ENCODE data around the gene AFF2. TPM values are rescaled to one million over a fixed set of nuclear protein-coding genes. Genes with fewer than 3 reads are reported as not detected.

The AFF2 gene
- total RNA-seq, 1 donor from 2014 or later: 1.8 TPM

DNA sequence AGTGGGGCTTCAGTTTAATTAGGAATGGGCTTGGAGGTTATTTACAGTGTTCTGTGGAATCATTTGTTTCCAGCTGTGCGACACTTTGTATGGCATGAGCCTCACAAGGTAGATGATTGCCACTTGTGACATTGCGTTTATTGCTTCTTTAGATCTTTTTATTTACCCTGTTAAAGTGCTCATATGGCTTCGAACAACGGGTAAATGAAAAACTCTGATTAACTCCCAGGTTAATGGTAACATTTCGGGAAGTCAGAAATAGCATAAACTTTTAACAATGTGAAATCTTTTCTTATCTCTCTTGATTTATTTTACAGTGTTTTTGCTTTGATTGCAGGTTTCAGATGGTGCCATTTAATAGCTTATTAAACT is 510.4 kb downstream of the AFF2 start:
- Mint-ChIP-seq H3K27me3 (ENCODE audit: insufficient read depth) (no peaks in the 10 kb centered on the region), H3K36me3 (ENCODE audit: low read depth) (no peaks in the 10 kb centered on the region), H3K4me3 (no peak overlapping the region), H3K9me3 (no peaks in the 10 kb centered on the region), H3K27ac (no peak overlapping the region), H3K4me1 (ENCODE audit: low read depth) (no peaks in the 10 kb centered on the region)
- DNase-seq (ENCODE audit: low spot score): no peak
- intact Hi-C loops (cut with micrococcal nuclease): no loop called here

GRCh38 chrX:149013081-149013480 is 512.7 kb downstream of the AFF2 start:
- no peak for DNase-seq (ENCODE audit: low spot score)
- H3K36me3 Mint-ChIP-seq (ENCODE audit: low read depth): no peaks in the 10 kb centered on the region
- no peak overlapping the region for H3K27ac Mint-ChIP-seq
- intact Hi-C loops (cut with micrococcal nuclease): no loop called here
- H3K4me1 Mint-ChIP-seq (ENCODE audit: low read depth): no peaks in the 10 kb centered on the region
- no peaks in the 10 kb centered on the region for H3K9me3 Mint-ChIP-seq
- peaks cover 1% of the 10 kb centered on the region for H3K27me3 Mint-ChIP-seq (ENCODE audit: insufficient read depth)
- no peak overlapping the region for H3K4me3 Mint-ChIP-seq

GRCh38 chrX:149021159-149021558 is 520.7 kb downstream of the AFF2 start:
- Mint-ChIP-seq H3K9me3 (peaks cover 10% of the 10 kb centered on the region), H3K4me3 (no peak overlapping the region), H3K27ac (no peak overlapping the region), H3K4me1 (ENCODE audit: low read depth) (no peaks in the 10 kb centered on the region), H3K27me3 (ENCODE audit: insufficient read depth) (peaks cover 1% of the 10 kb centered on the region), H3K36me3 (ENCODE audit: low read depth) (no peaks in the 10 kb centered on the region)
- intact Hi-C loops (cut with micrococcal nuclease): no loop called here
- DNase-seq (ENCODE audit: low spot score): no peak

DNA sequence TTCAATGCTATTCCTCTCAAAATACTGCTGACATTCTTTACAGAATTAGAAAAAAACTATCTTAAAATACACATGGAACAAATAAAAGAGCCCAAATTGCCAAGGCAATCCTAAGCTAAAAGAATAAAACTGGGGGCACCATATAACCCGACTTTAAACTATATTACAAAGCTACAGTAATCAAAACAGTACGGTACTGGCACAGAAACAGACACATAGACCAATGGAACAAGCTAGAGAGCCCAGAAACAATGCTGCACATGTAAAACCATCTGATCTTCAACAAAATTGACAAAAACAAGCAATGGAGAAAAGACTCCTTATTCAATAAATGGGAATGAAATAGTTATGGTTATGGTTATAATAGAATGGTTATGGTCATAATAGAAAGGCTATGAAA is 522.1 kb downstream of the AFF2 start:
- Mint-ChIP-seq H3K27me3 (ENCODE audit: insufficient read depth) (peaks cover 1% of the 10 kb centered on the region), H3K4me1 (ENCODE audit: low read depth) (no peaks in the 10 kb centered on the region), H3K36me3 (ENCODE audit: low read depth) (no peaks in the 10 kb centered on the region), H3K4me3 (no peak overlapping the region), H3K9me3 (peaks cover 10% of the 10 kb centered on the region), H3K27ac (no peak overlapping the region)
- DNase-seq (ENCODE audit: low spot score): no peak
- intact Hi-C loops (cut with micrococcal nuclease): no loop called here

DNA sequence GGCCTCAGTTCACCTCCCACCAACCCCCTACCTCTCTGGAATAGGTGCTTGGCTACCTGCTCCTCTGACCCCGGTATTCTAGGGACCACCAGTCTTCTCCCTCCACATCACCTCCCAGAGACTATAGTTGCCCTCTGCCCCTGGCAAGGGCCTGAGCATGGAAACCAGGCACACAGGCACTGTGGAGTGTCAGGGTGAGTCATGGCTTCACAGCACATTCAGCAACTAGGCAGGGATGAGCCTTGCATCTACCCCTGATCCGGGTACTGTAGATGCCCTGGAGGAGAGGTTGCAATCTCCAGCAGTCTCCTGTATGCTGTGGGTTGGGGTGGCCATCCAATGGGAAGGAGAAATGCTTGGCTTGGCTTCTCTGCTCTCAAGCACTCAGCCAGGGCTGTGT is 532.0 kb downstream of the AFF2 start:
- Mint-ChIP-seq H3K9me3 (no peaks in the 10 kb centered on the region), H3K4me3 (no peak overlapping the region), H3K36me3 (ENCODE audit: low read depth) (no peaks in the 10 kb centered on the region), H3K27ac (no peak overlapping the region), H3K4me1 (ENCODE audit: low read depth) (no peaks in the 10 kb centered on the region), H3K27me3 (ENCODE audit: insufficient read depth) (no peaks in the 10 kb centered on the region)
- intact Hi-C loops (cut with micrococcal nuclease): no loop called here
- DNase-seq (ENCODE audit: low spot score): no peak

DNA sequence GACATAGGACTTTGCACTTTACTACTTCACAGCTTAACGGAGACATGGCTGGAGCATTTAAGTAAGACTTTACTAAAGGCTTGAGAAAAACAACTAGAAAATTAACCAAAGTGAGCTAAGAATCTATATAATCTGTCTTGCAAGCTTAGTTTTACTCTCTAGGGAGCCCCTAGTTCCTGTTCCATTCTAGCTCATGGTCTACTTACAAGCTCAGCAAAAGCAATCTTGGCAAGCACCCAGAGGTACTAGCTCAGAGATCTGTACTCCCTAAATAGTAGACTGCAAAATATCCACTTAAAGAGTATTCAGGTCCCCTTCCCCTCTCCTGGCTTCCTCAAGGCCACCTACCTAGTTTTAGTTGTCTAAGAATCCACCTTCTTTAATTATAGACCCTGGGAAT is 535.7 kb downstream of the AFF2 start:
- Mint-ChIP-seq H3K4me3 (no peak overlapping the region), H3K27ac (no peak overlapping the region), H3K27me3 (ENCODE audit: insufficient read depth) (no peaks in the 10 kb centered on the region), H3K4me1 (ENCODE audit: low read depth) (no peaks in the 10 kb centered on the region), H3K36me3 (ENCODE audit: low read depth) (no peaks in the 10 kb centered on the region), H3K9me3 (no peaks in the 10 kb centered on the region)
- DNase-seq (ENCODE audit: low spot score): no peak
- intact Hi-C loops (cut with micrococcal nuclease): no loop called here

DNA sequence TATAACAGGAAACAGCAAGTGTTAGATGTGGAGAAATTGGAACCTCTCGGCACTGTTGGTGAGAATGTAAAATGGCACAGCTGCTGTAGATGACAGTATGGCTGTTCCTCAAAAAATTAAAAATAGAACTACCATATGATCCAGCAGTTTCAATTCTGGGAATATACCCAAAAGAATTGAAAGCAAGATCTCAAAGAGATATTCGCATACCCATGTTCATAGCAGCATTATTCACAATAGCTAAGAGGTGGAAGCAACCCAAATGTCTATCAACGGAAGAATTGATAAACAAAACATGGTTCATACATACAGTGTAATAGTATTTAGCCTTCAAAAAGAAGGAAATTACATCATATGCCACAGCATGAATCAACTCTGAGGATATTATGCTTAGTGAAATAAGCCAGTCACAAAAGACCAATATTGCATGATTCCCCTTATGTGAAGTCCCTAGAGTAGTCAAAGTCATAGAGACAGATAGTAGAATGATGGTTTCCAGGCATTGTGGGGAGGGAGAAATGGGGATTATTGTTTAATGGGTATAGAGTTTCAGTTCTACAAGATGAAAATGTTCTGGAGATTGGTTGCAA is 537.0 kb downstream of the AFF2 start:
- DNase-seq (ENCODE audit: low spot score): no peak
- H3K36me3 Mint-ChIP-seq (ENCODE audit: low read depth): no peaks in the 10 kb centered on the region
- no peaks in the 10 kb centered on the region for H3K27me3 Mint-ChIP-seq (ENCODE audit: insufficient read depth)
- intact Hi-C loops (cut with micrococcal nuclease): no loop called here
- H3K27ac Mint-ChIP-seq: no peak overlapping the region
- no peaks in the 10 kb centered on the region for H3K9me3 Mint-ChIP-seq
- no peak overlapping the region for H3K4me3 Mint-ChIP-seq
- H3K4me1 Mint-ChIP-seq (ENCODE audit: low read depth): no peaks in the 10 kb centered on the region

- H3K4me1 Mint-ChIP-seq (ENCODE audit: low read depth): no peaks in the 10 kb centered on the region
- DNase-seq (ENCODE audit: low spot score): no peak
- intact Hi-C loops (cut with micrococcal nuclease): no loop called here
- no peaks in the 10 kb centered on the region for H3K36me3 Mint-ChIP-seq (ENCODE audit: low read depth)
- no peaks in the 10 kb centered on the region for H3K27me3 Mint-ChIP-seq (ENCODE audit: insufficient read depth)
- no peak overlapping the region for H3K27ac Mint-ChIP-seq
- no peak overlapping the region for H3K4me3 Mint-ChIP-seq
- no peaks in the 10 kb centered on the region for H3K9me3 Mint-ChIP-seq
Observed at GRCh38 chrX:149039057-149039456, 538.6 kb downstream of the AFF2 start.

- Mint-ChIP-seq H3K4me3 (no peak overlapping the region), H3K9me3 (no peaks in the 10 kb centered on the region), H3K36me3 (ENCODE audit: low read depth) (no peaks in the 10 kb centered on the region), H3K27me3 (ENCODE audit: insufficient read depth) (no peaks in the 10 kb centered on the region), H3K27ac (no peak overlapping the region), H3K4me1 (ENCODE audit: low read depth) (no peaks in the 10 kb centered on the region)
- DNase-seq (ENCODE audit: low spot score): no peak
- intact Hi-C loops (cut with micrococcal nuclease): no loop called here
Observed at GRCh38 chrX:149040873-149041535, 540.6 kb downstream of the AFF2 start.

DNA sequence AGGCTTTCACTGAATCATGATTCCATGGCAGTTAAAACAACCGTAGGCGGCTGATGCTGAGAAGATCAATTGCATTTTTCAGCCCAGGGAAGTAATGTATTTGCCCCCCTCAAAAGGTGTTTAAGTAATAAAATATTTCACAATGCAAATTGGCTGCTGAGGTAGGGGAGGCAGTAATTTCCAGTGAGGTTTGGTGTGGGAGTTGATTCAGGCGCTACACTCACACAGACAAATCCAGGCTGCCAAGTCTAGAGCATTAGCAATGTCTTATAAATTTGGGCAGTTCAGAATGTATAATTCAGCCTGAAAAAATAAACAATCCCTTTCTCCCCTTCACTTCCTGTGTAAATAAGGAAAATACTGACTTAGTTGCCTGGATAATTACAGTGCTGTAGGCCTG is 543.0 kb downstream of the AFF2 start:
- no peaks in the 10 kb centered on the region for H3K4me1 Mint-ChIP-seq (ENCODE audit: low read depth)
- H3K27me3 Mint-ChIP-seq (ENCODE audit: insufficient read depth): no peaks in the 10 kb centered on the region
- H3K27ac Mint-ChIP-seq: no peak overlapping the region
- intact Hi-C loops (cut with micrococcal nuclease): no loop called here
- no peak for DNase-seq (ENCODE audit: low spot score)
- no peaks in the 10 kb centered on the region for H3K9me3 Mint-ChIP-seq
- H3K36me3 Mint-ChIP-seq (ENCODE audit: low read depth): no peaks in the 10 kb centered on the region
- H3K4me3 Mint-ChIP-seq: no peak overlapping the region

DNA sequence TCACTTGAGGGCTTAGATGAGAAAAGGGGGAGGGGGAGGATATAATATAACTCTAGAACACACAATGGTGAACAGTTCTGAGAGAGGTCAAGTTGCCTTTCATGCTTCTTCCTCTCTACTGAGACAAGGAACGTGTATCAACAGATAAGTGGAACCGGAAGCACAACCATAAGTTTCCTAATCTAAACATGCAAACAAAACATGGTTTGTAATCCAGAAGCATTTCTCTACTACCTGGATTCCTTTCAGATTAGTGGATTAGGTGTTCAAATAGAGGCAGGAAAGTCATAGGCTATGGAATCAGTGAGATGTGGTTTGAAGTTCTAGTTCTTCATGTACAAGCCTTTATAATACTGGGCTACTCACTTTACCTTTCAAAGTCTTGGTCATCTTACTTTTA is 544.1 kb downstream of the AFF2 start:
- H3K27me3 Mint-ChIP-seq (ENCODE audit: insufficient read depth): no peaks in the 10 kb centered on the region
- H3K27ac Mint-ChIP-seq: no peak overlapping the region
- no peaks in the 10 kb centered on the region for H3K36me3 Mint-ChIP-seq (ENCODE audit: low read depth)
- no peaks in the 10 kb centered on the region for H3K4me1 Mint-ChIP-seq (ENCODE audit: low read depth)
- no peaks in the 10 kb centered on the region for H3K9me3 Mint-ChIP-seq
- intact Hi-C loops (cut with micrococcal nuclease): no loop called here
- no peak for DNase-seq (ENCODE audit: low spot score)
- H3K4me3 Mint-ChIP-seq: no peak overlapping the region

- no peak overlapping the region for H3K4me3 Mint-ChIP-seq
- no peaks in the 10 kb centered on the region for H3K27me3 Mint-ChIP-seq (ENCODE audit: insufficient read depth)
- no peak overlapping the region for H3K27ac Mint-ChIP-seq
- intact Hi-C loops (cut with micrococcal nuclease): no loop called here
- DNase-seq (ENCODE audit: low spot score): no peak
- no peaks in the 10 kb centered on the region for H3K36me3 Mint-ChIP-seq (ENCODE audit: low read depth)
- no peaks in the 10 kb centered on the region for H3K4me1 Mint-ChIP-seq (ENCODE audit: low read depth)
- no peaks in the 10 kb centered on the region for H3K9me3 Mint-ChIP-seq
Observed at GRCh38 chrX:149045645-149046210, 545.3 kb downstream of the AFF2 start.

Data from activated T-helper 1 cell treated with anti-CD3 and anti-CD28 coated beads, Interleukin-12 subunit alpha, Interleukin-12 subunit beta, Interleukin-2, Interleukin-4 antibody, amounts not matched to agents 30 ng/mL and 10 ng/mL and 1 ng/mL, durations not matched to agents 14 hours and 24 hours and 36 hours (primary cell).